ENCODE results near the gene RMND5A. TPM values are rescaled to one million over a fixed set of nuclear protein-coding genes. Genes with fewer than 3 reads are reported as not detected.

RMND5A gene
- total RNA-seq, 1 donor from 2014 or later, result 43.6 TPM

- ATAC-seq (peak; percentile 13), DNase-seq (ENCODE audit: low spot score) (no peak)
- intact Hi-C loops (cut with DNase I), result no loop called here
These were observed 66.0 kb downstream of the RMND5A start for GRCh38 chr2:86786001-86786536.

- ATAC-seq, result no peak
These were observed 67.6 kb downstream of the RMND5A start for GRCh38 chr2:86787736-86788135.

GRCh38 chr2:86788165-86788564, 68.1 kb downstream of the RMND5A start:
- intact Hi-C loops (cut with DNase I), result no loop called here
- no peak for DNase-seq (ENCODE audit: low spot score)
- no peak for ATAC-seq

More at GRCh38 chr2:86787736-86788135, 67.6 kb downstream of the RMND5A start:
- DNase-seq (ENCODE audit: low spot score), result no peak
- intact Hi-C loops (cut with DNase I), result no loop called here

GRCh38 chr2:86788881-86789686, 69.0 kb downstream of the RMND5A start:
- DNase-seq (ENCODE audit: low spot score) (peak; percentile 61), ATAC-seq (no peak)
- intact Hi-C loops (cut with DNase I), result no loop called here

- ATAC-seq (no peak), DNase-seq (ENCODE audit: low spot score) (no peak)
- intact Hi-C loops (cut with DNase I), result no loop called here
These were observed 69.6 kb downstream of the RMND5A start for GRCh38 chr2:86789687-86790133.

- ATAC-seq, result no peak
- intact Hi-C loops (cut with DNase I), result no loop called here
- DNase-seq (ENCODE audit: low spot score), result no peak
These were observed 70.1 kb downstream of the RMND5A start for GRCh38 chr2:86790134-86790675.

GRCh38 chr2:86790676-86791572, 70.8 kb downstream of the RMND5A start, which contains the start of gene CD8A:
Gene CD8A, minus strand, starts transcription at chr2:86790913. Its CDS starts 88 bp downstream, at chr2:86790825.
- intact Hi-C loops (cut with DNase I), result no loop called here
- no peak for DNase-seq (ENCODE audit: low spot score)
- no peak for ATAC-seq

GRCh38 chr2:86791573-86791972, 71.5 kb downstream of the RMND5A start:
- ATAC-seq, result no peak
- DNase-seq (ENCODE audit: low spot score), result no peak
- intact Hi-C loops (cut with DNase I), result no loop called here

GRCh38 chr2:86793752-86794151, 73.7 kb downstream of the RMND5A start:
- DNase-seq (ENCODE audit: low spot score) (no peak), ATAC-seq (no peak)
- intact Hi-C loops (cut with DNase I), result no loop called here

GRCh38 chr2:86794861-86795260, 74.8 kb downstream of the RMND5A start:
- intact Hi-C loops (cut with DNase I), result no loop called here
- DNase-seq (ENCODE audit: low spot score) (no peak), ATAC-seq (no peak)

GRCh38 chr2:86800856-86801567, 80.9 kb downstream of the RMND5A start:
- intact Hi-C loops (cut with DNase I), result no loop called here
- no peak for DNase-seq (ENCODE audit: low spot score)
- ATAC-seq, result no peak

- intact Hi-C loops (cut with DNase I), result no loop called here
- ATAC-seq (no peak), DNase-seq (ENCODE audit: low spot score) (no peak)
These were observed 86.2 kb downstream of the RMND5A start for GRCh38 chr2:86806059-86806857.

GRCh38 chr2:86807133-86807467, 87.0 kb downstream of the RMND5A start:
- intact Hi-C loops (cut with DNase I), result no loop called here
- no peak for ATAC-seq
- DNase-seq (ENCODE audit: low spot score), result no peak

GRCh38 chr2:86807468-86808275, 87.6 kb downstream of the RMND5A start:
- peak; percentile 70 for ATAC-seq
- intact Hi-C loops (cut with DNase I), result no loop called here

GRCh38 chr2:86808315-86809161, 88.4 kb downstream of the RMND5A start:
- intact Hi-C loops (cut with DNase I), result no loop called here
- ATAC-seq, result peak; percentile 97
- peak; percentile 90 for DNase-seq (ENCODE audit: low spot score)

More at GRCh38 chr2:86807468-86808275, 87.6 kb downstream of the RMND5A start:
- no peak for DNase-seq (ENCODE audit: low spot score)

GRCh38 chr2:86809481-86810121, 89.5 kb downstream of the RMND5A start:
- ATAC-seq (no peak), DNase-seq (ENCODE audit: low spot score) (no peak)
- intact Hi-C loops (cut with DNase I), result no loop called here
